ENCODE measurements around the gene TIRAP. TPM values are rescaled to one million over a fixed set of nuclear protein-coding genes. Genes with fewer than 3 reads are reported as not detected.

TIRAP gene
- total RNA-seq, 1 donor from 2014 or later = 2.3 TPM

DNA sequence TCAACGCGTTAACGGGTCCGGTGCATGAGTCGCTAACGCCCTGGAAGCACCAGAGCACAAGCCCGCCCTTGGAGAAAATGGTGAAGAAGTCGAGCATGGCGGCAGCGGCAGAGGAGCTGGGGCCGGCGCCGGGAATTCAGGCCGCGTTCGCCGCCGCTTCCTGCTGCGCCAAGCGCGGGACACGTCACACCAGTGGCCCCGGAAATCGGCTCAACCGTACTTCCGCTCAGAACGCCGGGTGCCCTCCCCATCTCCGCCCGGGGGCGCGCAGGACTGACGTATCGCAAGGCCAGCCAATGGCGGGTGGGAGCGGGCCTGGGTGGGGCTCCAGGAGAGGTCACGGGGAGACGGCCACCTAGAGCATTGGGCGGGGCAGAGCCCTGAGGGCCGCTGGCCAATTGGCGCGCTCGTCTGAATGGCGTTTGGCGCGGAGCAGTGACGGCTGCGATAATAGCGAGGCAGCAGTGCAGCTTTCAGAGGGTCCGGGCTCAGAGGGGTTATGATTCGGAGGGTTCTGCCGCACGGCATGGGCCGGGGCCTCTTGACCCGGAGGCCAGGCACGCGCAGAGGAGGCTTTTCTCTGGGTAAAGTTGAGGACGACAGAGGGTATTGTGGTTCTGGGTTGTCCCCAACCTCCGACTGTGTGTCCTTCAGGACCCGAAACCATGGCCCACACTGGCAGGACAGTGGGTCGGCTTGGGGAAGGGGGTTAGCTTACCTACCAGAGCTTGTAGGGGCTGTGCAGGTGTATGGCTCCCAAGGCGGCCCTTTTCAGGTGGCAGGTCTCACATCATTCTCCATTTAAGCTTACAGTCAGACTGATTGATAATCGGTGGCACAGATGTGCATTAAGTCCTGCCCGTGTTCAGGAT, 13.9 kb upstream of the TIRAP start, which contains the start of the genes FOXRED1 and SRPRA:
Gene FOXRED1, plus strand, starts transcription at position 447 of the 872 bp plus-strand sequence. Its CDS starts 53 bp downstream, at position 500.
Gene SRPRA, minus strand, starts transcription at position 188 of the 872 bp plus-strand sequence. Its CDS starts 91 bp downstream, at position 97.
- H3K4me3 ChIP-seq (ENCODE audit: low read depth, low read length) = peak within 1 kb of the TSS; percentile 100
- peak; percentile 79 for DNase-seq (ENCODE audit: low read depth)
- TF ChIP-seq, protein P1, sequence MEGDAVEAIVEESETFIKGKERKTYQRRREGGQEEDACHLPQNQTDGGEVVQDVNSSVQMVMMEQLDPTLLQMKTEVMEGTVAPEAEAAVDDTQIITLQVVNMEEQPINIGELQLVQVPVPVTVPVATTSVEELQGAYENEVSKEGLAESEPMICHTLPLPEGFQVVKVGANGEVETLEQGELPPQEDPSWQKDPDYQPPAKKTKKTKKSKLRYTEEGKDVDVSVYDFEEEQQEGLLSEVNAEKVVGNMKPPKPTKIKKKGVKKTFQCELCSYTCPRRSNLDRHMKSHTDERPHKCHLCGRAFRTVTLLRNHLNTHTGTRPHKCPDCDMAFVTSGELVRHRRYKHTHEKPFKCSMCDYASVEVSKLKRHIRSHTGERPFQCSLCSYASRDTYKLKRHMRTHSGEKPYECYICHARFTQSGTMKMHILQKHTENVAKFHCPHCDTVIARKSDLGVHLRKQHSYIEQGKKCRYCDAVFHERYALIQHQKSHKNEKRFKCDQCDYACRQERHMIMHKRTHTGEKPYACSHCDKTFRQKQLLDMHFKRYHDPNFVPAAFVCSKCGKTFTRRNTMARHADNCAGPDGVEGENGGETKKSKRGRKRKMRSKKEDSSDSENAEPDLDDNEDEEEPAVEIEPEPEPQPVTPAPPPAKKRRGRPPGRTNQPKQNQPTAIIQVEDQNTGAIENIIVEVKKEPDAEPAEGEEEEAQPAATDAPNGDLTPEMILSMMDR (conservative IDR thresholded peaks at IDR 0.05; ENCODE audit: low read depth, low read length) = no peak

DNA sequence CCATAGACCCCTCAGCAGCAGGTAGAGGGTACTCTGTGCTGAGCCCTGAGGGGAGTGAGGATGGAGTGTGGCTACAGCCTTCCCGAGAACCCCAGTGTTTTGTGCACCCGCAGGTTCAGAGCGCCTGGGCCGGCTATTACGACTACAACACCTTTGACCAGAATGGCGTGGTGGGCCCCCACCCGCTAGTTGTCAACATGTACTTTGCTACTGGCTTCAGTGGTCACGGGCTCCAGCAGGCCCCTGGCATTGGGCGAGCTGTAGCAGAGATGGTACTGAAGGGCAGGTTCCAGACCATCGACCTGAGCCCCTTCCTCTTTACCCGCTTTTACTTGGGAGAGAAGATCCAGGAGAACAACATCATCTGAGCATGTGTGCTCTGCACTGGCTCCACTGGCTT, 5.6 kb upstream of the TIRAP start:
- no peak overlapping the region for H3K4me3 ChIP-seq (ENCODE audit: low read depth, low read length)
- DNase-seq (ENCODE audit: low read depth) = no peak
- TF ChIP-seq, protein P1 (conservative IDR thresholded peaks at IDR 0.05; ENCODE audit: low read depth, low read length) = no peak

DNA sequence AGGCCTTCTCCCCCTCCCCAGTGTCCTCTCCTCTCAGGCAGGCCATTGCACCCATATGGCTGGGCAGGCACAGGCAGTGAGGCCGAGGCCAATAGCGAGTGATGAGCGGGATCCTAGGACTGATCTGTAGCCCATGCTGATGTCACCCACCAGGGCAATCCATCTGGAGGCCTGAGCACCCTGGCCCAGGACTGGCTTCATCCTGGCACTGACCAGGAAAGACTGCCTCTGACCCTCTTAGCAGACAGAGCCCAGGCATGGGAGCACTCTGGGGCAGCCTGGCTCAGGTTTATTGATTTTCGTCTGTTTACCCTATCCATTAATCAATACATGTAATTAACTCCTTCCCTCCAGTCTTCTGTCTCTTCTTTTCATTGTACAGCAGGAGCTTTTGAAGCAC, 5.1 kb upstream of the TIRAP start:
- DNase-seq (ENCODE audit: low read depth) = no peak
- TF ChIP-seq, protein P1 (conservative IDR thresholded peaks at IDR 0.05; ENCODE audit: low read depth, low read length) = no peak
- H3K4me3 ChIP-seq (ENCODE audit: low read depth, low read length) = no peak overlapping the region

DNA sequence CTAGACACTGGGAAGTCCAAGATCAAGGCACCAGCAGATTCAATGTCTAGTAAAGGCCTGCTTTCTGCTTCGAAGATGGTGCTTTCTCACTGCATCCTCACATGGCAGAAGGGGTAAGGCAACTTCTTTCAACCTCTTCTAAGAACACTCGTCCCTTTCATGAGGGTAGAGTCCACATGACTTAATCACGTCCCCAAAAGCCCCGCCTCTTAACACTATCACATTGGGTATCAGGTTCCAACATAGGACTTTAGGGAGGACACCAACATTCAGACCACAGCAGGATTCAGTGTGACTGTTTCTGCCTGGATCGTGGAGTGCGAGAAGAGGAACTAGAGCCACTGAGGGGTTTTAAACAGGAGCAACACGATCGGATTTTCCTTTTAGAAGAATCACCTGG, 3.7 kb upstream of the TIRAP start:
- no peak overlapping the region for H3K4me3 ChIP-seq (ENCODE audit: low read depth, low read length)

DNA sequence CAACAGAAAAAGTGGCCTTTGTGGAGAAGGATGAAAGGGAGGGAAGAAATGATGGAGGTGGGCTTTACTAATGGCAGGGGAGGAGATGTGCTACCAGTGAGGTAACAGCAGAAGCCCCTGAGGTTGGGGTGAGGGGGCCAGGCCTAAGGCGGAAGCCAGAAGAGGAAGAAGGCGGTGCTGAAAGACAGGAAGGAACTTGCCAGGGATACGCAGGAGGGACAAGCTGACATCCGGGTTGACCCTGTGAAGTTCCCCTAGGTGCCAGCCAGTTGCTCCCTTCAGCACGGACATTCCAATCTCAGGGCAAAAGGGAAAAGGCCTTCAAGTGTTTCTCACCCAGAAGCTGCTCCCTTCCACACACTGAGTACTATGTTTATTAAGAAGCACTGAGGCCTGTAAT, 2.3 kb upstream of the TIRAP start:
- DNase-seq (ENCODE audit: low read depth) = no peak
- H3K4me3 ChIP-seq (ENCODE audit: low read depth, low read length) = no peak overlapping the region
- TF ChIP-seq, protein P1 (conservative IDR thresholded peaks at IDR 0.05; ENCODE audit: low read depth, low read length) = no peak

More for the DNA sequence above, 3.7 kb upstream of the TIRAP start:
- TF ChIP-seq, protein P1 (conservative IDR thresholded peaks at IDR 0.05; ENCODE audit: low read depth, low read length) = no peak
- no peak for DNase-seq (ENCODE audit: low read depth)

DNA sequence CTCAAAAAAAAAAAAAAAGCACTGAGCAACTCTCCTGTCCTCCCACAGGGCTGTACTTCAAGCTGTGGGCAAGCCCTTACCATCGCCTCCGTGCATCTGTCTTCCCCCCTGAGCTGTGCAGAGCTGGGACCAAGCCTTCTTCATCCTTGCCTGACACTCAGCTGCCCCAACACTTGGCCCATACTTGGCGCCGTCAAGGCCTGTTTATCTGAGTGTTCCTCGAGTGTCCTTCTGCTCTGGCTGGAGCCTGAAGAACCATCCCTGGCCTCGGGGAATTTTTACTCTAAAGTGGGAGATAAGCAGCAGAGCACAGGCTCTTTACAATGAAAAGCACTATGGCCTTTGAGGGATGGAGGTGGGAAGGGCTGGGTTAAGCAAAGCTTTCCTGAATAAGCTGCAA, 1.6 kb upstream of the TIRAP start:
- no peak for DNase-seq (ENCODE audit: low read depth)
- TF ChIP-seq, protein P1 (conservative IDR thresholded peaks at IDR 0.05; ENCODE audit: low read depth, low read length) = no peak
- H3K4me3 ChIP-seq (ENCODE audit: low read depth, low read length) = no peak overlapping the region

Data from epithelial cell of proximal tubule (primary cell).